Measurements from ENCODE around the gene FMN1.

The FMN1 gene

DNA sequence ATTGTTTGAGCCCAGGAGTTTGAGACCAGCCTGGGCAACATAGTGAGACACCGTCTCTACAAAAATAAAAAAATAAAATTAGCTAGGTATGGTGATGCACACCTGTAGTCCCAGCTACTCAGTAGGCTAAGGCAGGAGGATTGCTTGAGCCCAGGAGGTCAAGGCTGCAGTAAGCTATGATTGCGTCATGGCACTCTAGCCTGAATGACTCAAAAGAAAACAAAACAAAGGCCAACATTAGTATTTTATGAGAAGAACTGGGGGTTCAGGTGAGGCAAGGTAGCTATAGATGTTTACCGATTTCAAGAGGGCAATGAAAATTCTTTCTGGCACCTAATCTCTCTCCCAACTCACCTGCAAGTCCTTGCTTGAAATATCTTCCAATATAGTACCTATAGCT, 399.5 kb downstream of the FMN1 start:
- no CpG with 5 or more reads among the region's 3 CpGs for WGBS (ENCODE audit: extremely low coverage, insufficient coverage, insufficient read length)
- Histone ChIP-seq H3K4me2 (ENCODE audit: low read length) (no peak overlapping the region), H2AFZ (ENCODE audit: insufficient read depth, low read length, poor library complexity) (no peak overlapping the region), H3K27me3 (ENCODE audit: insufficient read depth, low read length) (no peaks in the 10 kb centered on the region), H4K91ac (ENCODE audit: low read depth, low read length) (no peak overlapping the region), H2BK12ac (ENCODE audit: low read length) (no peak overlapping the region), H3K4me1 (ENCODE audit: control insufficient read depth in 1 of 2, insufficient read depth in 2 of 2, low read length in 2 of 2) (no peaks in the 10 kb centered on the region), H3K4ac (ENCODE audit: low read depth, low read length) (no peak overlapping the region), H3K79me2 (ENCODE audit: control insufficient read depth, insufficient read depth, low read length, poor library complexity) (no peaks in the 10 kb centered on the region), H4K12ac (ENCODE audit: low read depth, low read length) (no peak overlapping the region), H2BK5ac (ENCODE audit: low read depth, low read length, poor library complexity) (no peak overlapping the region), H3K36me3 (ENCODE audit: control insufficient read depth in 1 of 2, insufficient read depth in 2 of 2, low read length in 2 of 2) (no peaks in the 10 kb centered on the region), H3K27ac (ENCODE audit: low read depth, low read length) (no peak overlapping the region), H3K79me1 (ENCODE audit: low read length) (no peaks in the 10 kb centered on the region), H3K14ac (ENCODE audit: low read length) (no peak overlapping the region), H3K4me3 (ENCODE audit: low read depth, low read length) (no peak overlapping the region), H3K9ac (ENCODE audit: low read length) (no peak overlapping the region), H2AK5ac (ENCODE audit: low read length) (no peak overlapping the region), H4K8ac (ENCODE audit: low read depth, low read length) (no peak overlapping the region), H3K9me3 (ENCODE audit: insufficient read depth, low read depth, low read length) (no peaks in the 10 kb centered on the region), H3K18ac (ENCODE audit: low read length) (no peak overlapping the region), H3K23ac (ENCODE audit: low read length) (no peak overlapping the region), H2BK120ac (ENCODE audit: insufficient read depth, low read length, poor library complexity) (no peak overlapping the region)
- DNase-seq, result no peak

DNA sequence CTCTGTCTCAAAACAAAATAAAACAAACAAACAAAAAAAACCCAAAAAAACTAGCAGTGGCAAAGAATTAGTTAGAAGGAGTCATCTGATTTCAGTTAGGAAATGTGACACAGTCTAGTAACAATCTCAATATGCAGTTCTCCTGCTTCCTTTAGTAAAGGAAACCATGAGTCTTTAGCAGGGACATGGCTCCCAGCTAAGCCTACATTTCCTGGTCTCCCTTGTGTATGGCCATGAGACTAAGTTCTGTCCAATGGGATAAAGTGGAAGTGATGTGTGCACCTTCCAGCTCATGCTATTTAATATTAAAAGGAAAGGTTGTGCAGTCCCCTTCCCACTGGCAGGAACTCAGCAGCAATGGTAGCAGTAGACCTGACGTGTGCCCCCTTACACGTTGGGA, 402.1 kb downstream of the FMN1 start:
- Histone ChIP-seq H3K9ac (ENCODE audit: low read length) (no peak overlapping the region), H3K4me3 (ENCODE audit: low read depth, low read length) (no peak overlapping the region), H2BK12ac (ENCODE audit: low read length) (no peak overlapping the region), H2AFZ (ENCODE audit: insufficient read depth, low read length, poor library complexity) (no peak overlapping the region), H3K23ac (ENCODE audit: low read length) (no peak overlapping the region), H3K4me1 (ENCODE audit: control insufficient read depth in 1 of 2, insufficient read depth in 2 of 2, low read length in 2 of 2) (no peaks in the 10 kb centered on the region), H4K12ac (ENCODE audit: low read depth, low read length) (no peak overlapping the region), H4K91ac (ENCODE audit: low read depth, low read length) (no peak overlapping the region), H3K14ac (ENCODE audit: low read length) (no peak overlapping the region), H3K18ac (ENCODE audit: low read length) (no peak overlapping the region), H4K8ac (ENCODE audit: low read depth, low read length) (no peak overlapping the region), H2AK5ac (ENCODE audit: low read length) (no peak overlapping the region), H3K9me3 (ENCODE audit: insufficient read depth, low read depth, low read length) (no peaks in the 10 kb centered on the region), H2BK5ac (ENCODE audit: low read depth, low read length, poor library complexity) (no peak overlapping the region), H3K36me3 (ENCODE audit: control insufficient read depth in 1 of 2, insufficient read depth in 2 of 2, low read length in 2 of 2) (no peaks in the 10 kb centered on the region), H3K4ac (ENCODE audit: low read depth, low read length) (no peak overlapping the region), H2BK120ac (ENCODE audit: insufficient read depth, low read length, poor library complexity) (no peak overlapping the region), H3K27me3 (ENCODE audit: insufficient read depth, low read length) (no peaks in the 10 kb centered on the region), H3K4me2 (ENCODE audit: low read length) (no peak overlapping the region), H3K27ac (ENCODE audit: low read depth, low read length) (no peak overlapping the region), H3K79me2 (ENCODE audit: control insufficient read depth, insufficient read depth, low read length, poor library complexity) (no peaks in the 10 kb centered on the region), H3K79me1 (ENCODE audit: low read length) (no peaks in the 10 kb centered on the region)
- DNase-seq, result no peak
- no CpG with 5 or more reads among the region's 2 CpGs for WGBS (ENCODE audit: extremely low coverage, insufficient coverage, insufficient read length)

DNA sequence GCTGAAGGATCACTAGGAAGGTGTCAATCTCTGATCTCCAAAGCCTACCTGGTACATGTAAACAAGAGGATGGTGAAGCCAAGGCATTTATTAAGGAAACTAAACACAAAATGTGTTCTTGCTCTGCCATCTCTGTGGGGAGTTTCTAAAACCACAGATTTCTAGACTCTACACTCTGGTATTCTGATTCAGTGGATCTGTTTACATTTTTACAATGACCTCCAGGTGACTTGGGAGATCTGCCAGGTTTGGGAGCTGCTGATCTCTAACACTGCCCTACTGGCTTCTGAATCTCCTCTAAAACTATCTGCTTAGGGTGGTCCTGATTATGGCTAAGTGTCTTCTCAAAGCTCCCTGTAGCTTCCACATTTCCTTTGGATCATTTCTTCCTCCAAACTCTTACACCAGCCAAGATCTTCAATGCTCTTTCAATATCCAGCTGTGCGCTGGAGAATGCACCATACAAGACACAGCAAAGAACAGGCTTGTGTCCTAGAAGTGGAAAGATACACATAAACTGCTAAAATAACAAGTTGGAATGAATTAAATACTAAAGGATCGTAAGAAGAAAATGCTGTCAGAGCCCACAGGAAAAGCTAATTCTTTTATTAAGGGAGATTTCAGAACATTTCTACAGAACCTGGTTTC, 404.0 kb downstream of the FMN1 start:
- no peak overlapping the region for H3K23ac ChIP-seq (ENCODE audit: low read length)
- no peak overlapping the region for H2BK5ac ChIP-seq (ENCODE audit: low read depth, low read length, poor library complexity)
- no peak overlapping the region for H3K4me2 ChIP-seq (ENCODE audit: low read length)
- no peaks in the 10 kb centered on the region for H3K79me1 ChIP-seq (ENCODE audit: low read length)
- no peak overlapping the region for H2BK120ac ChIP-seq (ENCODE audit: insufficient read depth, low read length, poor library complexity)
- no peak overlapping the region for H4K91ac ChIP-seq (ENCODE audit: low read depth, low read length)
- no peak overlapping the region for H4K12ac ChIP-seq (ENCODE audit: low read depth, low read length)
- H3K9me3 ChIP-seq (ENCODE audit: insufficient read depth, low read depth, low read length), result no peaks in the 10 kb centered on the region
- H3K27me3 ChIP-seq (ENCODE audit: insufficient read depth, low read length), result no peaks in the 10 kb centered on the region
- H4K8ac ChIP-seq (ENCODE audit: low read depth, low read length), result no peak overlapping the region
- no peaks in the 10 kb centered on the region for H3K79me2 ChIP-seq (ENCODE audit: control insufficient read depth, insufficient read depth, low read length, poor library complexity)
- no peak overlapping the region for H3K4me3 ChIP-seq (ENCODE audit: low read depth, low read length)
- no peak overlapping the region for H2AFZ ChIP-seq (ENCODE audit: insufficient read depth, low read length, poor library complexity)
- H3K27ac ChIP-seq (ENCODE audit: low read depth, low read length), result no peak overlapping the region
- H2BK12ac ChIP-seq (ENCODE audit: low read length), result no peak overlapping the region
- H3K14ac ChIP-seq (ENCODE audit: low read length), result no peak overlapping the region
- no peak overlapping the region for H2AK5ac ChIP-seq (ENCODE audit: low read length)
- H3K4me1 ChIP-seq (ENCODE audit: control insufficient read depth in 1 of 2, insufficient read depth in 2 of 2, low read length in 2 of 2), result no peaks in the 10 kb centered on the region
- H3K9ac ChIP-seq (ENCODE audit: low read length), result no peak overlapping the region
- no peak overlapping the region for H3K18ac ChIP-seq (ENCODE audit: low read length)
- no peak for DNase-seq
- no peak overlapping the region for H3K4ac ChIP-seq (ENCODE audit: low read depth, low read length)
- no peaks in the 10 kb centered on the region for H3K36me3 ChIP-seq (ENCODE audit: control insufficient read depth in 1 of 2, insufficient read depth in 2 of 2, low read length in 2 of 2)
- no CpG with 5 or more reads among the region's 2 CpGs for WGBS (ENCODE audit: extremely low coverage, insufficient coverage, insufficient read length)

DNA sequence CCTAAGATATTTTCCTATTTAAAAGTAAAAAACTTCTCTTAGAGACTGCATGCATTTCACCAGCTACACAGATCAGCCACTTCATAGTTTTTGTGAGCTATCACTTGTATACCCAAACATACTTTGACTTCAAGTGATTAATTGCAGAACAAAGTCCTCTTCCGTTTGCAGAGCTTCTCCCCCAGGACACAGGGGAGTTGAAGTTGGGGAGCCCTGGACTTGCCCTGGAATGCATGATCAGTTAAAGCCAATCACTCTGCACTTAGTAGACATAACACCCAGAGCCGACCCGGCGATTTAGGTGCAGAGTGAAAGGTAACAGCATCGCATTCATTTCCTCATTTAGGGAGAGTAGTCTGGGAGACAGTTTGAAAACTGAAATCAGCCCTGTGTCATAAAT, 406.6 kb downstream of the FMN1 start:
- no peak for DNase-seq
- no peak overlapping the region for H2BK120ac ChIP-seq (ENCODE audit: insufficient read depth, low read length, poor library complexity)
- H3K27ac ChIP-seq (ENCODE audit: low read depth, low read length), result no peak overlapping the region
- H2BK12ac ChIP-seq (ENCODE audit: low read length), result no peak overlapping the region
- no peak overlapping the region for H2AFZ ChIP-seq (ENCODE audit: insufficient read depth, low read length, poor library complexity)
- no peak overlapping the region for H4K12ac ChIP-seq (ENCODE audit: low read depth, low read length)
- H3K14ac ChIP-seq (ENCODE audit: low read length), result no peak overlapping the region
- no peaks in the 10 kb centered on the region for H3K36me3 ChIP-seq (ENCODE audit: control insufficient read depth in 1 of 2, insufficient read depth in 2 of 2, low read length in 2 of 2)
- H3K23ac ChIP-seq (ENCODE audit: low read length), result no peak overlapping the region
- H3K79me2 ChIP-seq (ENCODE audit: control insufficient read depth, insufficient read depth, low read length, poor library complexity), result no peaks in the 10 kb centered on the region
- no peaks in the 10 kb centered on the region for H3K9me3 ChIP-seq (ENCODE audit: insufficient read depth, low read depth, low read length)
- no peak overlapping the region for H3K9ac ChIP-seq (ENCODE audit: low read length)
- H3K27me3 ChIP-seq (ENCODE audit: insufficient read depth, low read length), result no peaks in the 10 kb centered on the region
- no peak overlapping the region for H3K4ac ChIP-seq (ENCODE audit: low read depth, low read length)
- no peak overlapping the region for H4K91ac ChIP-seq (ENCODE audit: low read depth, low read length)
- H2BK5ac ChIP-seq (ENCODE audit: low read depth, low read length, poor library complexity), result no peak overlapping the region
- H3K18ac ChIP-seq (ENCODE audit: low read length), result no peak overlapping the region
- H3K4me2 ChIP-seq (ENCODE audit: low read length), result no peak overlapping the region
- no peak overlapping the region for H3K4me3 ChIP-seq (ENCODE audit: low read depth, low read length)
- H2AK5ac ChIP-seq (ENCODE audit: low read length), result no peak overlapping the region
- WGBS (ENCODE audit: extremely low coverage, insufficient coverage, insufficient read length), result no CpG with 5 or more reads among the region's 5 CpGs
- H3K4me1 ChIP-seq (ENCODE audit: control insufficient read depth in 1 of 2, insufficient read depth in 2 of 2, low read length in 2 of 2), result no peaks in the 10 kb centered on the region
- H4K8ac ChIP-seq (ENCODE audit: low read depth, low read length), result no peak overlapping the region
- H3K79me1 ChIP-seq (ENCODE audit: low read length), result no peaks in the 10 kb centered on the region
